HepG2 (cell line): ENCODE measurements around the gene XXYLT1. TPM values are rescaled to one million over a fixed set of nuclear protein-coding genes. Genes with fewer than 3 reads are reported as not detected.

ENCODE experiments used
- ATAC-seq: fragments of 200-7000 bp; cut with Tn5 transposase; 3 replicates; pipeline ENCODE4 v1.9.1; 2020; ENCODE audit warnings: mild to moderate bottlenecking, moderate library complexity
- BruUV-seq: library from RNA; stranded (reverse); fragments of 400-500 nt; replicated peaks from 2 replicates; lab custom pipeline; 2021; lab: Mats Ljungman, UMichigan
- CTCF ChIA-PET: fragments of 300-600 bp; formaldehyde crosslinking; extraction: SDS; loops from one replicate; lab custom pipeline; 2021; ENCODE audit warnings: low total read pairs, inconsistent platforms, low intra/inter-chr PET ratio; lab: Yijun Ruan, JAX
- POLR2A ChIA-PET: fragments of 350-600 bp; sonication (Branson Sonifier 250); formaldehyde crosslinking; loops from one replicate; lab custom pipeline; 2020; ENCODE audit warnings: antibody characterized with exemption, inconsistent platforms; lab: Yijun Ruan, JAX
- DNase-seq: peaks from one replicate; pipeline ENCODE4 v3.0.0-alpha.2; 2015; ENCODE audit warnings: low spot score
- FAIRE-seq: peaks from 3 replicates; lab custom pipeline; 2011; peaks lifted over from hg19 to GRCh38; lab: Jason Lieb, UNC
- H2AFZ ChIP-seq: one replicate; pipeline ENCODE4 v1.6.1; 2011; ENCODE audit warnings: low read length, inconsistent platforms
- H3K27ac ChIP-seq: fragments of 300-600 bp; 3 replicates; pipeline ENCODE4 v1.8.0; 2011; ENCODE audit warnings: mixed run types, mild to moderate bottlenecking, mixed read lengths, low read length, inconsistent platforms; ENCODE audit not compliant: insufficient read depth; ENCODE audit errors: extremely low read length
- H3K27me3 ChIP-seq, 2 experiments: fragments of 200-600 bp in 1 of 2; 2 replicates in 1 of 2; 3 replicates in 1 of 2; pipeline versions ENCODE4 v1.6.0 to v1.8.0; 2011; ENCODE audit warnings: low read length in 2 of 2, mild to moderate bottlenecking in 2 of 2, moderate library complexity in 2 of 2, inconsistent platforms in 1 of 2; ENCODE audit not compliant: insufficient read depth in 2 of 2, control insufficient read depth in 1 of 2
- H3K36me3 ChIP-seq, 2 experiments: fragments of 200-600 bp in 1 of 2; replicated peaks in 1 of 2; 2 replicates in 1 of 2; 3 replicates in 1 of 2; pipeline versions ENCODE4 v1.5.1 to v1.8.0; 2011; ENCODE audit warnings: low read length in 2 of 2, inconsistent platforms in 1 of 2; ENCODE audit not compliant: insufficient read depth in 2 of 2, control insufficient read depth in 1 of 2
- H3K4me1 ChIP-seq: 2 replicates; pipeline ENCODE4 v1.5.1; 2012; ENCODE audit warnings: low read length, inconsistent platforms; ENCODE audit not compliant: insufficient read depth
- H3K4me2 ChIP-seq: 2 replicates; pipeline ENCODE4 v1.6.0; 2011; ENCODE audit warnings: low read depth, low read length, inconsistent platforms
- H3K4me3 ChIP-seq, 3 experiments: fragments of 200-600 bp in 1 of 3; sonication (generic), shearing (Covaris generic) in 1 of 3; replicated peaks in 1 of 3; 2 replicates each; pipeline ENCODE4 v1.5.1; 2011 to 2016; ENCODE audit warnings: low read length in 3 of 3, inconsistent platforms in 2 of 3, low read depth in 2 of 3, mild to moderate bottlenecking in 2 of 3, control low read depth in 1 of 3, mixed read lengths in 1 of 3; ENCODE audit not compliant: insufficient read depth in 1 of 3
- H3K79me2 ChIP-seq: one replicate; pipeline ENCODE4 v1.6.1; 2011; ENCODE audit warnings: low read length, inconsistent platforms; ENCODE audit not compliant: insufficient read depth
- H3K9ac ChIP-seq: 2 replicates; pipeline ENCODE4 v1.6.0; 2011; ENCODE audit warnings: mild to moderate bottlenecking, low read depth, low read length, inconsistent platforms; ENCODE audit not compliant: insufficient read depth
- H3K9me3 ChIP-seq: 2 replicates; pipeline ENCODE4 v1.5.1; 2012; ENCODE audit warnings: mild to moderate bottlenecking, low read length
- H4K20me1 ChIP-seq: 2 replicates; pipeline ENCODE4 v1.6.0; 2011; ENCODE audit warnings: inconsistent platforms, mild to moderate bottlenecking, low read length, moderate library complexity; ENCODE audit not compliant: insufficient read depth
- ARHGAP35 ChIP-seq: sonication (generic); formaldehyde crosslinking; IDR thresholded peaks from 2 replicates; pipeline ENCODE4 v1.9.0; 2022; ENCODE audit warnings: mild to moderate bottlenecking, inconsistent platforms, moderate library complexity, missing genetic modification reagents, borderline replicate concordance
- ARNT2 ChIP-seq: sonication (generic); formaldehyde crosslinking; IDR thresholded peaks from 2 replicates; pipeline ENCODE4 v1.8.0; 2022; ENCODE audit warnings: mild to moderate bottlenecking, low read depth, missing genetic modification reagents, moderate library complexity
- GZF1 ChIP-seq: sonication (generic); formaldehyde crosslinking; IDR thresholded peaks from 2 replicates; pipeline ENCODE4 v1.5.1; 2020; ENCODE audit warnings: mild to moderate bottlenecking, missing genetic modification reagents
- IRX3 ChIP-seq: sonication (generic); formaldehyde crosslinking; IDR thresholded peaks from 2 replicates; pipeline ENCODE4 v1.8.1; 2023; ENCODE audit warnings: mild to moderate bottlenecking, low read depth, missing genetic modification reagents, borderline replicate concordance
- MTF2 ChIP-seq: sonication (generic); formaldehyde crosslinking; IDR thresholded peaks from 2 replicates; pipeline ENCODE4 v1.5.0; 2020; ENCODE audit warnings: missing genetic modification reagents, borderline replicate concordance
- PPARG ChIP-seq: conservative IDR thresholded peaks from 2 replicates; pipeline ENCODE4 v1.6.1; 2016; ENCODE audit warnings: missing biosample characterization, missing genetic modification reagents
- RARA ChIP-seq: IDR thresholded peaks from 2 replicates; pipeline ENCODE4 v1.6.1; 2016; ENCODE audit warnings: missing genetic modification reagents, missing compliant biosample characterization
- REPIN1 ChIP-seq: sonication (generic); formaldehyde crosslinking; IDR thresholded peaks from 2 replicates; pipeline ENCODE4 v1.8.0; 2022; ENCODE audit warnings: missing genetic modification reagents, low read depth, mild to moderate bottlenecking, borderline replicate concordance
- SCMH1 ChIP-seq: sonication (generic); formaldehyde crosslinking; IDR thresholded peaks from 2 replicates; pipeline ENCODE4 v1.9.0; 2021; ENCODE audit warnings: missing genetic modification reagents, mild to moderate bottlenecking, borderline replicate concordance
- ZNF121 ChIP-seq: sonication (generic); formaldehyde crosslinking; IDR thresholded peaks from 2 replicates; pipeline ENCODE4 v1.5.0; 2020; ENCODE audit warnings: mild to moderate bottlenecking, missing genetic modification reagents
- ZNF17 ChIP-seq: sonication (generic); formaldehyde crosslinking; IDR thresholded peaks from 2 replicates; pipeline ENCODE4 v1.5.0; 2020; ENCODE audit warnings: mild to moderate bottlenecking, missing genetic modification reagents
- ZNF282 ChIP-seq: fragments of 450-650 bp; IDR thresholded peaks from 2 replicates; pipeline ENCODE4 v1.6.1; 2018; ENCODE audit not compliant: partially characterized antibody
- ZNF33A ChIP-seq: sonication (generic); formaldehyde crosslinking; IDR thresholded peaks from 2 replicates; pipeline ENCODE4 v1.5.1; 2020; ENCODE audit warnings: missing genetic modification reagents, mild to moderate bottlenecking, moderate library complexity, borderline replicate concordance
- ZNF343 ChIP-seq: sonication (generic); formaldehyde crosslinking; IDR thresholded peaks from 2 replicates; pipeline ENCODE4 v1.4.0; 2020; ENCODE audit warnings: mild to moderate bottlenecking, missing genetic modification reagents
- ZNF431 ChIP-seq: sonication (generic); formaldehyde crosslinking; IDR thresholded peaks from 2 replicates; pipeline ENCODE4 v1.9.0; 2022; ENCODE audit warnings: missing genetic modification reagents, low read depth, mild to moderate bottlenecking, borderline replicate concordance
- ZNF530 ChIP-seq: sonication (generic); formaldehyde crosslinking; IDR thresholded peaks from 2 replicates; pipeline ENCODE4 v1.5.0; 2020; ENCODE audit warnings: low read depth, mild to moderate bottlenecking, missing genetic modification reagents
- ZNF749 ChIP-seq: sonication (generic); formaldehyde crosslinking; IDR thresholded peaks from 2 replicates; pipeline ENCODE4 v1.8.0; 2022; ENCODE audit warnings: mild to moderate bottlenecking, missing genetic modification reagents, moderate library complexity, borderline replicate concordance
- ZNF768 ChIP-seq: sonication (generic); formaldehyde crosslinking; IDR thresholded peaks from 2 replicates; pipeline ENCODE4 v1.4.0; 2020; ENCODE audit warnings: missing genetic modification reagents
- ZNF773 ChIP-seq: sonication (generic); formaldehyde crosslinking; IDR thresholded peaks from 2 replicates; pipeline ENCODE4 v1.4.0; 2020; ENCODE audit warnings: missing genetic modification reagents, borderline replicate concordance
- in situ Hi-C: cut with HindIII; loops from 2 replicates; pipeline ENCODE4 v1.10.0; 2017; ENCODE audit warnings: low pct_unique_long_range_greater_than_20kb; ENCODE audit not compliant: extremely low pct_ligation_motif_present
- intact Hi-C: fragments of 100-400 bp; cut with micrococcal nuclease; formaldehyde crosslinking; loops from one replicate; pipeline ENCODE4 v1.10.0; 2022; ENCODE audit not compliant: unreplicated experiment
- polyA plus RNA-seq, 8 experiments: library from polyadenylated mRNA; depleted of rRNA in 3 of 8; stranded (reverse) in 7 of 8; unstranded in 1 of 8; fragments of >200 nt; fragmentation: Illumina TruSeq in 4 of 8; extraction: Trizol in 4 of 8; gene quantifications; 2 replicates each; pipeline versions ENCODE4 v1.2.1 to v1.2.3, GENCODE V29; 2011 to 2016; ENCODE audit warnings: low read depth in 4 of 8, missing spikeins in 1 of 8, mixed read lengths in 1 of 8; ENCODE audit not compliant: insufficient read depth in 1 of 8
- total RNA-seq, 5 experiments: library from RNA; depleted of rRNA; stranded (reverse); fragments of >200 nt; fragmentation: Illumina TruSeq; extraction: Trizol; gene quantifications; 2 replicates each; pipeline ENCODE4 v1.2.3, GENCODE V29; 2016; ENCODE audit warnings: low read depth in 1 of 5
- TF ChIP-seq, protein P1 (sequence below): sonication (generic); formaldehyde crosslinking; IDR thresholded peaks from 2 replicates; pipeline ENCODE4 v1.8.1; 2023; ENCODE audit warnings: missing genetic modification reagents, mild to moderate bottlenecking, borderline replicate concordance
- TF ChIP-seq, protein P2 (sequence below): sonication (generic); formaldehyde crosslinking; IDR thresholded peaks from 2 replicates; pipeline ENCODE4 v1.9.0; 2021; ENCODE audit warnings: missing genetic modification reagents, borderline replicate concordance
- TF ChIP-seq, protein P3 (sequence below): sonication (generic); formaldehyde crosslinking; IDR thresholded peaks from 2 replicates; pipeline ENCODE4 v1.4.0; 2020; ENCODE audit warnings: missing genetic modification reagents

Gene XXYLT1
- total and polyA plus RNA-seq, 2 of the 13 experiments (the other 11 are each of a cell fraction or from before 2014, with no cell fraction given), result 17.7 to 19.0 TPM

DNA sequence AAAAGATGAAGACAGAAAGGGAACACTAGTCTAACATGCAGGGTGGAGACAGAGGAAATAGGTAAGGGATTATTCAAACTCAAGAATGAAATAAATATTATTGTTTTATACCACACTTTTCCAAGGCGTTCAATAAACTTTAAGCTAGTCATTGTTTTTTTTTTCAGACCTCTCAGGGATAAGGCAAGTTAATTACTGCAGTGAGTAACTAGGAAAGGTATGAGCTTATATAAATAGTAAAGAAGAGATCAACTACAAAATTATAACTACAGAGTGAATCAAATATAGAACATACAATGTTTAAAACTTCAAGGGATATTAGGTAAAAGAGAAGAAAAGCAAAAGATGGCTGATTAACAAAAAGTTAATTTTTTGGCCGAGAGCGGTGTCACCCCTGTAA, 31.5 kb upstream of the XXYLT1 start (continued):
- TF ChIP-seq ZNF749 (CRISPR knock-in tag) (no peak), SCMH1 (CRISPR knock-in tag) (no peak), RARA (CRISPR knock-in tag) (no peak), ZNF33A (no peak), GZF1 (CRISPR knock-in tag) (no peak), ZNF17 (CRISPR knock-in tag) (no peak), MTF2 (no peak), IRX3 (CRISPR knock-in tag) (no peak), ZNF768 (CRISPR knock-in tag) (no peak), ZNF773 (CRISPR knock-in tag) (no peak), ZNF121 (CRISPR knock-in tag) (no peak)
- TF ChIP-seq, protein P1, sequence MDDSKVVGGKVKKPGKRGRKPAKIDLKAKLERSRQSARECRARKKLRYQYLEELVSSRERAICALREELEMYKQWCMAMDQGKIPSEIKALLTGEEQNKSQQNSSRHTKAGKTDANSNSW (CRISPR knock-in tag), result no peak

DNA sequence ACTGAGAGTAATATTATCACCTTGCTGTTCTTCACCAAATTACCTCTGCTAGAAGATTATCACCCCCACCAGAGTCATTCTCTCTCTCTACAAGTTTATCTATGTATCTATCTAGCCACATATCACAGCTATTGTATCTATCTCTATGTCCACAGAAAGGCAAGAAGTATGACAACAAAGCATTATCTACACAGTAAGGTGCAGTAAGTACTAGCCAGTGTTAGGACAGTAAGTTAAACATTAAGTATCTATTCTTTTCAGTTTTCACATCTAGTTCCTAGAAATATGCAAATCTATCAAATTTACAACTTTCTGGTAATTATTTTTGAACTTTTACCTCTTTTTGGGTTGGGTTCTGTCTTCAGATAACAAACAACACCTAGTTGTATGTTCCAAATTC, 26.5 kb upstream of the XXYLT1 start:
- Histone ChIP-seq H4K20me1 (no peaks in the 10 kb centered on the region), H3K27ac (no peak overlapping the region), H3K4me2 (no peak overlapping the region), H3K79me2 (no peaks in the 10 kb centered on the region), H3K9me3 (no peaks in the 10 kb centered on the region), H3K27me3 (no peaks in the 10 kb centered on the region), H2AFZ (no peak overlapping the region), H3K4me3 (no peak overlapping the region), H3K36me3 (peaks cover 0 to 7% of the 10 kb centered on the region in 2 experiments; a peak in 1 of 5 replicates), H3K9ac (no peak overlapping the region), H3K4me1 (no peaks in the 10 kb centered on the region)
- DNase-seq, result no peak
- in situ Hi-C loops, result no loop called here
- ATAC-seq, result no peak
- ChIA-PET CTCF (no interaction called here), POLR2A (no interaction called here)
- intact Hi-C loops, result no loop called here
- no TSS peak for BruUV-seq
- FAIRE-seq, result no peak
- TF ChIP-seq ARNT2 (CRISPR knock-in tag), result no peak
- no peak for TF ChIP-seq ZNF282
- TF ChIP-seq ZNF343 (CRISPR knock-in tag), result no peak
- TF ChIP-seq, protein P2, sequence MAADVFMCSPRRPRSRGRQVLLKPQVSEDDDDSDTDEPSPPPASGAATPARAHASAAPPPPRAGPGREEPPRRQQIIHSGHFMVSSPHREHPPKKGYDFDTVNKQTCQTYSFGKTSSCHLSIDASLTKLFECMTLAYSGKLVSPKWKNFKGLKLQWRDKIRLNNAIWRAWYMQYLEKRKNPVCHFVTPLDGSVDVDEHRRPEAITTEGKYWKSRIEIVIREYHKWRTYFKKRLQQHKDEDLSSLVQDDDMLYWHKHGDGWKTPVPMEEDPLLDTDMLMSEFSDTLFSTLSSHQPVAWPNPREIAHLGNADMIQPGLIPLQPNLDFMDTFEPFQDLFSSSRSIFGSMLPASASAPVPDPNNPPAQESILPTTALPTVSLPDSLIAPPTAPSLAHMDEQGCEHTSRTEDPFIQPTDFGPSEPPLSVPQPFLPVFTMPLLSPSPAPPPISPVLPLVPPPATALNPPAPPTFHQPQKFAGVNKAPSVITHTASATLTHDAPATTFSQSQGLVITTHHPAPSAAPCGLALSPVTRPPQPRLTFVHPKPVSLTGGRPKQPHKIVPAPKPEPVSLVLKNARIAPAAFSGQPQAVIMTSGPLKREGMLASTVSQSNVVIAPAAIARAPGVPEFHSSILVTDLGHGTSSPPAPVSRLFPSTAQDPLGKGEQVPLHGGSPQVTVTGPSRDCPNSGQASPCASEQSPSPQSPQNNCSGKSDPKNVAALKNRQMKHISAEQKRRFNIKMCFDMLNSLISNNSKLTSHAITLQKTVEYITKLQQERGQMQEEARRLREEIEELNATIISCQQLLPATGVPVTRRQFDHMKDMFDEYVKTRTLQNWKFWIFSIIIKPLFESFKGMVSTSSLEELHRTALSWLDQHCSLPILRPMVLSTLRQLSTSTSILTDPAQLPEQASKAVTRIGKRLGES, result no peak
- no peak for TF ChIP-seq ZNF530 (CRISPR knock-in tag)
- TF ChIP-seq ARHGAP35 (CRISPR knock-in tag), result no peak
- TF ChIP-seq PPARG (CRISPR knock-in tag), result no peak
- TF ChIP-seq ZNF431, result no peak
- TF ChIP-seq REPIN1, result no peak
- TF ChIP-seq, protein P3, sequence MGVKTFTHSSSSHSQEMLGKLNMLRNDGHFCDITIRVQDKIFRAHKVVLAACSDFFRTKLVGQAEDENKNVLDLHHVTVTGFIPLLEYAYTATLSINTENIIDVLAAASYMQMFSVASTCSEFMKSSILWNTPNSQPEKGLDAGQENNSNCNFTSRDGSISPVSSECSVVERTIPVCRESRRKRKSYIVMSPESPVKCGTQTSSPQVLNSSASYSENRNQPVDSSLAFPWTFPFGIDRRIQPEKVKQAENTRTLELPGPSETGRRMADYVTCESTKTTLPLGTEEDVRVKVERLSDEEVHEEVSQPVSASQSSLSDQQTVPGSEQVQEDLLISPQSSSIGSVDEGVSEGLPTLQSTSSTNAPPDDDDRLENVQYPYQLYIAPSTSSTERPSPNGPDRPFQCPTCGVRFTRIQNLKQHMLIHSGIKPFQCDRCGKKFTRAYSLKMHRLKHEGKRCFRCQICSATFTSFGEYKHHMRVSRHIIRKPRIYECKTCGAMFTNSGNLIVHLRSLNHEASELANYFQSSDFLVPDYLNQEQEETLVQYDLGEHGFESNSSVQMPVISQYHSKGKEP (CRISPR knock-in tag), result no peak
